Type B pancreatic cell (in vitro differentiated cells): ENCODE measurements around the gene SAXO2. TPM values are rescaled to one million over a fixed set of nuclear protein-coding genes. Genes with fewer than 3 reads are reported as not detected.
A peak's percentile ranks its signal among the peaks of the same experiment; 100 is the strongest.
"Not testable (repeated sequence)": the region's sequence is repeated elsewhere in the genome, so short reads cannot be mapped to it uniquely, and the experiment has no call there.

ENCODE experiments used
- DNase-seq: peaks from one replicate; pipeline ENCODE4 v3.0.0; 2021; ENCODE audit warnings: mixed read lengths; ENCODE audit not compliant: unreplicated experiment; ENCODE audit errors: extremely low spot score
- H3K27ac Mint-ChIP-seq: 2 replicates; pipeline ENCODE4 v1.8.0; 2021; ENCODE audit warnings: mild to moderate bottlenecking, mixed read lengths
- H3K27me3 Mint-ChIP-seq: 2 replicates; pipeline ENCODE4 v1.8.0; 2021; ENCODE audit warnings: mixed read lengths
- H3K36me3 Mint-ChIP-seq: 2 replicates; pipeline ENCODE4 v1.8.0; 2021; ENCODE audit warnings: mixed read lengths
- H3K4me1 Mint-ChIP-seq: one replicate; pipeline ENCODE4 v1.8.0; 2021; ENCODE audit warnings: mixed read lengths; ENCODE audit not compliant: unreplicated experiment
- H3K4me3 Mint-ChIP-seq: 2 replicates; pipeline ENCODE4 v1.8.0; 2021; ENCODE audit warnings: mild to moderate bottlenecking, mixed read lengths
- H3K9me3 Mint-ChIP-seq: 2 replicates; pipeline ENCODE4 v1.8.0; 2021; ENCODE audit warnings: mixed read lengths
- long read RNA-seq: library from polyadenylated mRNA; unstranded; transcript quantifications from one replicate; pipeline ENCODE4 v2.0.0, GENCODE V29; 2020
- total RNA-seq: library from RNA; stranded (reverse); gene quantifications from 2 replicates; pipeline ENCODE4 v1.2.1, GENCODE V29; 2021; ENCODE audit warnings: low replicate concordance
- TF ChIP-seq, protein P1 (sequence below): fragments of 200-600 bp; sonication (generic); conservative IDR thresholded peaks from 2 replicates; pipeline ENCODE4 v1.5.0; 2021; ENCODE audit warnings: antibody characterized with exemption, mild to moderate bottlenecking

Gene SAXO2, protein sequence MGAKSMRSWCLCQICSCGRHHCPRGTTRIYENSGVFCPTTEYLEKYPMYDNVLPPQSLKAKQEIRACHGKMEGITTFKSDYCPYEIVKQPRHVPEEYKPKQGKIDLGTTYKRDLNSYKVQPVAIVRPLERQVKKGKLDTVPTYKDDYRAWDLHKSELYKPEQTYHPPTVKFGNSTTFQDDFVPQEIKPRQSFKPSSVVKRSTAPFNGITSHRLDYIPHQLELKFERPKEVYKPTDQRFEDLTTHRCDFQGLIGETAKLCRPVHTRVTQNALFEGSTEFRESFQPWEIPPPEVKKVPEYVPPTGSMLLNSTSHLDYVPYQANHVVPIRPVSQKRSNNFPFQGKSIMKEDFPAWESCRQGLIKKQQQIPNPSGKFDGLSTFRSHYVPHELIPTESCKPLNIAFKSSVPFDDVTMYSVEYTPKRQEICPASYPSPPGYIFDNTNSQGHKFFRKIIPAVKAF
- 2.4 and 5.8 TPM in 2 replicates for total RNA-seq
- long read RNA-seq, partial matches to known transcripts = 0 of 2 reads
- long read RNA-seq, other reads (novel, unspliced or antisense) = 1 of 2 reads

DNA sequence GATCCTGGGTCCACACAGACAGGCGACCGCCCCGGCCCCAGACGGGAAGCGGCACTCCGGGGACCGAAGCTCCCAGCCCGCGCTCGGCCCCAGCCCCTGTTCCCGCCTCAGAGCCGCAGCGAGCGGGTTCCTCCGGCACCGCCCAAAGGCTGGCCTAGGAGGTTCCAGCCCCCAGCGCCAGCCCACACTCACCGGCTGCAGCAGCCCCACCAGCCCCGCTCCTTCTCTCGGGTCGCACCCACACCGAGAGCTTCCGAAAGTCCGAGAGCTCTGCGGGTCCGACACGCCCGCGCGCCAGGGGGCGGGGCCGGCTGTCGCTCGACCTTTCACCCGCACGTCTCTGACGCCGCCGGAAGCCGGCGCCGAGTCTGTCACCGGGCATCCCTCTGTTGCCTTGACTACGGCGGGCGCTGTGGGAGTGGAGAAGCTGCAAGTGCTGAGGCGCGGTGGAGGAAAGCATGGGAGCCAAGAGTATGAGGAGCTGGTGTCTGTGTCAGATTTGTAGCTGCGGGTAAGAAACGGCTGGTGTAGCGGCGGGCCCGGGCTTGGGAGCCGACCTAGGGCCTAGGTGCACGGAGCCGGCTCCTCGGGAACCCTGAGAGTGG is at the start of gene SAXO2, which contains the start of gene EFL1:
SAXO2 (plus strand) TSS at position 397 of the 605 bp plus-strand sequence; CDS start at position 459, 62 bp downstream.
EFL1 (minus strand) TSS at position 313 of the 605 bp plus-strand sequence. CDS start 956 bp downstream, outside the sequence.
- peaks cover 12% of the 10 kb centered on the region for H3K4me1 Mint-ChIP-seq
- H3K27me3 Mint-ChIP-seq = no peaks in the 10 kb centered on the region
- H3K4me3 Mint-ChIP-seq = peak within 1 kb of the TSS; percentile 94
- H3K27ac Mint-ChIP-seq = peak within 1 kb of the TSS; percentile 87
- TF ChIP-seq, protein P1, sequence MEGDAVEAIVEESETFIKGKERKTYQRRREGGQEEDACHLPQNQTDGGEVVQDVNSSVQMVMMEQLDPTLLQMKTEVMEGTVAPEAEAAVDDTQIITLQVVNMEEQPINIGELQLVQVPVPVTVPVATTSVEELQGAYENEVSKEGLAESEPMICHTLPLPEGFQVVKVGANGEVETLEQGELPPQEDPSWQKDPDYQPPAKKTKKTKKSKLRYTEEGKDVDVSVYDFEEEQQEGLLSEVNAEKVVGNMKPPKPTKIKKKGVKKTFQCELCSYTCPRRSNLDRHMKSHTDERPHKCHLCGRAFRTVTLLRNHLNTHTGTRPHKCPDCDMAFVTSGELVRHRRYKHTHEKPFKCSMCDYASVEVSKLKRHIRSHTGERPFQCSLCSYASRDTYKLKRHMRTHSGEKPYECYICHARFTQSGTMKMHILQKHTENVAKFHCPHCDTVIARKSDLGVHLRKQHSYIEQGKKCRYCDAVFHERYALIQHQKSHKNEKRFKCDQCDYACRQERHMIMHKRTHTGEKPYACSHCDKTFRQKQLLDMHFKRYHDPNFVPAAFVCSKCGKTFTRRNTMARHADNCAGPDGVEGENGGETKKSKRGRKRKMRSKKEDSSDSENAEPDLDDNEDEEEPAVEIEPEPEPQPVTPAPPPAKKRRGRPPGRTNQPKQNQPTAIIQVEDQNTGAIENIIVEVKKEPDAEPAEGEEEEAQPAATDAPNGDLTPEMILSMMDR = no peak
- peak; percentile 94 for DNase-seq
- H3K9me3 Mint-ChIP-seq = no peaks in the 10 kb centered on the region
- peaks cover 8% of the 10 kb centered on the region for H3K36me3 Mint-ChIP-seq

DNA sequence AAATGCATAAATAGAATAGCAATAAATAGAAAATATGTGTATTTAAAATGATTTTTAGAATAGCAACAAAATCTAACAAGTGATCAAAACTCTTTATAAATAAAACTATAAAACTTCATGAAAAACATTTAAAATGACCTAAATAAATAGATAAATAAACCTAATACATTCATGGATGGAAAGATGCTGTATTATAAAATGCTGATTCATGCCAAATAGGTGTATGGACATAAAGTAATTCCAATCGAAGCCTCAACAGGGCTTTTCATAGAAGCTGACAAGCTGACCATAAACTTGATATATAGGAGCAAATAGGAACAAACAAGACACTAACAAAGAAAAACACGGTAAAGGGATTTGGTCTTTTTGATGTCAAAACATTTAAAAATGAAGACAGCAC is 46.5 kb upstream of the SAXO2 start:
- not testable (repeated sequence) for H3K4me3 Mint-ChIP-seq, H3K4me1 Mint-ChIP-seq, H3K9me3 Mint-ChIP-seq, DNase-seq, H3K27me3 Mint-ChIP-seq, H3K27ac Mint-ChIP-seq
- H3K36me3 Mint-ChIP-seq = peaks cover 30% of the 10 kb centered on the region

DNA sequence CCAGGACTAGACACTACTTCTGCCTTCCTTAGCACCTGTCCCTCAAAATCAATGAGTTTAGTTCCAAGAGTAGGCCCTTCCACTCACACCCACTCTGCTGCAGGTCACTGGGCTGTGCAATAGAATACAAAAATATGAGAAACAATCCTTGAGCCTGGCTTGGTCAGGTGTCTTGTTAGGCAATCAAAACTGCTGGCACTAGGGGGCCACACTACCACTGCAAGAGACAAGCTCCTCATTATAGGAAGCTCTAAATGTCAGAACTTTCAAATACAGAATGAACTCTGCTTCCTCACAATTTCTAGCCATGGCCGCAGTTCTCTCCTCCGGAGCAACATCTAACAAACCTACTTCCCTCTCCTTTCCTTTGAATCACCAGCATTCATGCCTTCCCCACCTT is 41.1 kb upstream of the SAXO2 start:
- H3K36me3 Mint-ChIP-seq = peaks cover 33% of the 10 kb centered on the region
- DNase-seq, H3K4me1 Mint-ChIP-seq, H3K9me3 Mint-ChIP-seq, H3K27ac Mint-ChIP-seq, H3K4me3 Mint-ChIP-seq, H3K27me3 Mint-ChIP-seq: not testable (repeated sequence)
- TF ChIP-seq, protein P1 = peak; percentile 49

DNA sequence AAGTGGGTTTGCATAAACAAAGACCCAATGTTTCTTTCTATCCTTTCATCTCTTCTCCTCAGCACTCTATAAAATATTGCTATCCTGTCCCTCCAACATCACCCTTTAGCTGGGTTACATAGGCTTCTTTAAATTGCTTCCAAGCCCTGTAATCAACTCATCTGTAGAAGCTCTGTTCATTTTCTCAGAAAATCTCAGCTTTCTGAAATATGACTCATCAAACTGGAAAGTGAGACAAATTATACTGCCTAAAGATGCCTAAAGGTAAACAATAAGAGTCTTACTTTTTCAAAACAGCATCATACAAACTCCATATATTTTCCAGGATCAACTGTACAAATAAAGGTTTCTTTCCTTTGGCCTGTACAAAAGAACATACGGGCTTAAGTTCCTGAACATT is 33.9 kb upstream of the SAXO2 start:
- peaks cover 29% of the 10 kb centered on the region for H3K36me3 Mint-ChIP-seq
- H3K9me3 Mint-ChIP-seq = no peaks in the 10 kb centered on the region
- no peaks in the 10 kb centered on the region for H3K4me1 Mint-ChIP-seq
- no peaks in the 10 kb centered on the region for H3K27me3 Mint-ChIP-seq
- TF ChIP-seq, protein P1 = no peak
- DNase-seq = no peak
- no peak overlapping the region for H3K4me3 Mint-ChIP-seq
- no peak overlapping the region for H3K27ac Mint-ChIP-seq

DNA sequence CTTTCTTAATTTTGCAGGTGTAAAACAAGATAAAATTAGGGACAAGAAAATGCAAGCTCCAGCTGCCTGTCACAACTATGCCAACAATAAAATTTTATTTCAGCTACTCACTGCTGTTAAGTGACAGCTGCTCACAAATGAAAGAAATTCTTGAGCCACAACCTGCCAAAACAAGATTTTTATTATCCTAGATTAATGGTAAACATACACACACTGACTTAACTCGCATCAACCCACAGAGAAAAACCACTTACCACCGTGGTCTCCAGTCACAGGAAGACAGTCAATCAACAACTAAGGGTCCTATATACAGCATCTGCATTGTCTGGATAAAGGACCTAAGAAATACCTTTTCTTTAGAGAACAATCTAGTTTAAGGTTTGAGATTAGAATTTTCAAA is 31.4 kb upstream of the SAXO2 start:
- no peak overlapping the region for H3K4me3 Mint-ChIP-seq
- TF ChIP-seq, protein P1 = no peak
- H3K9me3 Mint-ChIP-seq = no peaks in the 10 kb centered on the region
- H3K4me1 Mint-ChIP-seq = no peaks in the 10 kb centered on the region
- no peak overlapping the region for H3K27ac Mint-ChIP-seq
- DNase-seq = no peak
- H3K27me3 Mint-ChIP-seq = no peaks in the 10 kb centered on the region
- H3K36me3 Mint-ChIP-seq = peaks cover 23% of the 10 kb centered on the region

DNA sequence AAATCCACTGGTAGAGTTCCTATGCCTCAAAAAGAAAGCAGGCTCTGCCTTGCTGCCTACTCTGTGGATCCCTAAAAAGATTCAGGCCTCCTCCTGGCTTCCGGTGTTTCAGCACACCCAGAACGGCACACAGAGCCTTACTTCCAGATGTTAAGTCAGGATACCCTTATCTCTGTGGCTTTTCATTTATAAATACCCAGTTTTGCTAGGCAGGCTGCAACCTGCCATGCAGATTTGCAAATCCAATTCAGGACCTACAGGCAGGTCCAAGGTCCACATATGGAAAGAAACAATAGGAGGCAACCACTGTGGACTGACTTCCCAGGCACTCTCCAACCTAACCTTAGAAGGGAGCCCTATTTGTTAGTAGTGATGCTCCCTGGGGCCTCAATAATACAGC is 30.8 kb upstream of the SAXO2 start:
- TF ChIP-seq, protein P1 = no peak
- DNase-seq = no peak
- Mint-ChIP-seq H3K4me3 (no peak overlapping the region), H3K27me3 (no peaks in the 10 kb centered on the region), H3K27ac (no peak overlapping the region), H3K36me3 (peaks cover 17% of the 10 kb centered on the region), H3K4me1 (no peaks in the 10 kb centered on the region), H3K9me3 (no peaks in the 10 kb centered on the region)

DNA sequence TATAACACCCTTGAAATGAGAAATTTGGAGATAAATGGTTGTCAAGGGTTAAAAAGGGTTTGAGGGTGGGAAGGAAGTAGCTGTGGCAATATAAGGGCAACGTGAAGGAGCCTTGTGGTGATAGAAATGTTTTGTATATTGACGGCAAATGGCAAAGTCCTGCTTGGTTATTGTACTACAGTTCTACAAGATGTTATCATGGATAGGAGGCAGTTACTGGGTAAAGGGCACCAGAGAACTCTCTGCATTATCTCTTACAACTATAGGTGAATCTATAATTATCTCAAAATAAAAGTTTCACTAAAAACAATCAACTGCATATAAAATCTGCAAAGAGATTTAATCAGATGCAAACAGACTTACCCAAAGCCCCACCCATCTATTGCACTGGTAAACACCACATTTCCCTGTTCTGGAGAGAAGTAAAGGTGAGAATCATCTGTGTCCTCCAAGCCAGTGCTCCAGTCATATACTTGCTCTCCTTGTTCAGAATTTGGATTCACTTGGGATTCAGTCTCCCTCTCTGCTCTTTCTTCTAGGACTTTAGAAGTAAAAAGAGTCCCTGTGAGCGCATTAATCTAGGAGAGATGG is 24.6 kb upstream of the SAXO2 start:
- not testable (repeated sequence) for H3K4me1 Mint-ChIP-seq, H3K9me3 Mint-ChIP-seq, H3K27ac Mint-ChIP-seq, DNase-seq, H3K36me3 Mint-ChIP-seq, H3K27me3 Mint-ChIP-seq, H3K4me3 Mint-ChIP-seq
